Astrocyte (in vitro differentiated cells and primary cell): ENCODE measurements around the gene FAM110A.

Experiments
- EZH2 ChIP-seq: IDR thresholded peaks from 2 replicates; pipeline ENCODE4 v1.6.1; 2012; ENCODE audit warnings: mild to moderate bottlenecking, low read length, inconsistent platforms; ENCODE audit not compliant: insufficient read depth
- TF ChIP-seq, protein P1 (sequence below): IDR thresholded peaks from 2 replicates; pipeline ENCODE4 v1.5.1; 2011; ENCODE audit warnings: low read depth, mild to moderate bottlenecking, inconsistent platforms, low read length, moderate library complexity; ENCODE audit not compliant: insufficient read depth

DNA sequence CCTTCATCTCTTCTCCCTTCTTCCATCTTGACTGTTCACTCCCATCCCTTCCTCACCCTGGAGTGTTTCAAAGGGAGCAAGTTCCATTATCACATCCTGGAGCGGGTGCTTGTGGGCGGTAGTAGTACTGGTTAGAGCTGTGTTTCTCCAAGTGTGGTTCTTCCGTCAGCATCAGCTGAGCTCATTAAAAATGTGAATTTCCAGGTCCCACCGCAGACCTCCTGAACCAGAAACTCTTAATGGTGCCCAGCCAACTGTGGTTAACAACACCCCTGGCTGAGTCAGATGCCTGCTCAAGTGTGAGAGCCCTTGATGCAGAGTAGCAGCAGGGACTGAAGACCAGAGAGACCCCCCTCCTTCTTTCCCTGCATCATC is 58.2 kb downstream of the FAM110A start:
- TF ChIP-seq, protein P1, sequence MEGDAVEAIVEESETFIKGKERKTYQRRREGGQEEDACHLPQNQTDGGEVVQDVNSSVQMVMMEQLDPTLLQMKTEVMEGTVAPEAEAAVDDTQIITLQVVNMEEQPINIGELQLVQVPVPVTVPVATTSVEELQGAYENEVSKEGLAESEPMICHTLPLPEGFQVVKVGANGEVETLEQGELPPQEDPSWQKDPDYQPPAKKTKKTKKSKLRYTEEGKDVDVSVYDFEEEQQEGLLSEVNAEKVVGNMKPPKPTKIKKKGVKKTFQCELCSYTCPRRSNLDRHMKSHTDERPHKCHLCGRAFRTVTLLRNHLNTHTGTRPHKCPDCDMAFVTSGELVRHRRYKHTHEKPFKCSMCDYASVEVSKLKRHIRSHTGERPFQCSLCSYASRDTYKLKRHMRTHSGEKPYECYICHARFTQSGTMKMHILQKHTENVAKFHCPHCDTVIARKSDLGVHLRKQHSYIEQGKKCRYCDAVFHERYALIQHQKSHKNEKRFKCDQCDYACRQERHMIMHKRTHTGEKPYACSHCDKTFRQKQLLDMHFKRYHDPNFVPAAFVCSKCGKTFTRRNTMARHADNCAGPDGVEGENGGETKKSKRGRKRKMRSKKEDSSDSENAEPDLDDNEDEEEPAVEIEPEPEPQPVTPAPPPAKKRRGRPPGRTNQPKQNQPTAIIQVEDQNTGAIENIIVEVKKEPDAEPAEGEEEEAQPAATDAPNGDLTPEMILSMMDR: no peak
- no peak for TF ChIP-seq EZH2
